ENCODE data around the gene TNIK.

DNA sequence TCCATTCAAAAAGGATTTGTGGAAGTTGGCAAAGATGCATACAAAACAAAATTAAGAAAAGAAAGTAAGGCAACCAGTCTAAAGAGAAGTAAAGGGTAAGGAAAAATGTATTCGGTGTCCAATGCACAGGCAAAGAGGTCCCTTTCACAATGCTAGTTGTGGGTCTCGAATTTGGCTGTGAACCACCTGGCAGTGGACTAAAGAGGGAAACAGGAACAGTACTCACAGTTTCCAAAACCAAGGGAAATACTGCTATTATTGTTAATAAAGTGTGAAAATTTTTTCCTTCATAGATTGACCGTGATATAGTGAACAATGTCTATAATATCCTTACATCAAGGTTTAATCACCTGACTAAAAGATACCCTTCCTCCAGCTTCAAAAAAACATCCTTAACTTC lies 57.9 kb downstream of the TNIK start:
- TF ChIP-seq EZH2phosphoT487 (IDR thresholded peaks at IDR 0.05; ENCODE audit: low read depth), result no peak
- TF ChIP-seq, protein P1, sequence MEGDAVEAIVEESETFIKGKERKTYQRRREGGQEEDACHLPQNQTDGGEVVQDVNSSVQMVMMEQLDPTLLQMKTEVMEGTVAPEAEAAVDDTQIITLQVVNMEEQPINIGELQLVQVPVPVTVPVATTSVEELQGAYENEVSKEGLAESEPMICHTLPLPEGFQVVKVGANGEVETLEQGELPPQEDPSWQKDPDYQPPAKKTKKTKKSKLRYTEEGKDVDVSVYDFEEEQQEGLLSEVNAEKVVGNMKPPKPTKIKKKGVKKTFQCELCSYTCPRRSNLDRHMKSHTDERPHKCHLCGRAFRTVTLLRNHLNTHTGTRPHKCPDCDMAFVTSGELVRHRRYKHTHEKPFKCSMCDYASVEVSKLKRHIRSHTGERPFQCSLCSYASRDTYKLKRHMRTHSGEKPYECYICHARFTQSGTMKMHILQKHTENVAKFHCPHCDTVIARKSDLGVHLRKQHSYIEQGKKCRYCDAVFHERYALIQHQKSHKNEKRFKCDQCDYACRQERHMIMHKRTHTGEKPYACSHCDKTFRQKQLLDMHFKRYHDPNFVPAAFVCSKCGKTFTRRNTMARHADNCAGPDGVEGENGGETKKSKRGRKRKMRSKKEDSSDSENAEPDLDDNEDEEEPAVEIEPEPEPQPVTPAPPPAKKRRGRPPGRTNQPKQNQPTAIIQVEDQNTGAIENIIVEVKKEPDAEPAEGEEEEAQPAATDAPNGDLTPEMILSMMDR (IDR thresholded peaks at IDR 0.05; ENCODE audit: low read depth, low read length), result no peak
